HG03575 (cell line): ENCODE measurements around the gene LRRC74A.

Source experiments
- ATAC-seq: cut with Tn5 transposase; IDR thresholded peaks from one replicate; pipeline ENCODE4 v1.9.1; 2021; ENCODE audit not compliant: unreplicated experiment, insufficient number of reproducible peaks, low FRiP score; ENCODE audit errors: extremely low read depth

LRRC74A gene

DNA sequence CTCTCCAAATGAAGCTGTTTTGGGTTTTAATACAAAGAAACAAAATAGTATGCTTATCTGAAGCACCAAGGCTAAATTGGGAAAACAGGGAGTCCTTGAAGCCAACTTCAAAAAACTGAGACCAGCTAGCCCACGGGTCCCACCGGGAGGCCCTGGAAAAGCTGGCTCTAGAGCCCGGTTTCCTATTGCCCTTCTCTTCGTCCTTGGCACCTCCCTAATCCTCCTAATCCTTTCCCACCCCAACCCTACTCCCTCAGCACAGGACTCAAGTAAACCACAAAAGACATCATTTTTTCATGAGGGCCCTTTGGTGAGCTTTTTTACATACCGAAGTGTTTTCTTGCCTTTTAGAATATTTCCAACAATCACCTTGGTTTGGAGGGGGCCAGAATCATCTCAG lies 11.3 kb downstream of the LRRC74A start:
- ATAC-seq: no peak

- no peak for ATAC-seq
Measured at GRCh38 chr14:76842414-76842813, 16.2 kb downstream of the LRRC74A start.

DNA sequence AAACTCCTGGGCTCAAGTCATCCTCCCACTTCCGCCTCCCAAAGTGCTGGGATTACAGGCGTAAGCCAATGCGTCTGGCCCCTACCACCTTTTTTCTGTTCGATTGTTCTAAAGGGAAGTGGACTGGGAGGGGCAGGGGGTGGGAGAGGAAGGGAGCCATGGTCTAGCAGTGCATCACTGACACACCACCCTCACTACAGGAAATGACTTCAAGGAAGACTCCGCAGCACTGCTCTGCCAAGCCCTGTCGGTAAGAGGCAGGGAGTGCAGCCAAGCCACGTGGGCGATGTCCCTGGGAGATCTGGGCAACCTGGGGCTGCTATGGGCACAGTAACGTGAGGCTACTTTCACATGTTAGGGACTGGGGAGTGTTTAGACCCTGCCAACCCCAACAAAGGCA lies 18.0 kb downstream of the LRRC74A start:
- no peak for ATAC-seq

DNA sequence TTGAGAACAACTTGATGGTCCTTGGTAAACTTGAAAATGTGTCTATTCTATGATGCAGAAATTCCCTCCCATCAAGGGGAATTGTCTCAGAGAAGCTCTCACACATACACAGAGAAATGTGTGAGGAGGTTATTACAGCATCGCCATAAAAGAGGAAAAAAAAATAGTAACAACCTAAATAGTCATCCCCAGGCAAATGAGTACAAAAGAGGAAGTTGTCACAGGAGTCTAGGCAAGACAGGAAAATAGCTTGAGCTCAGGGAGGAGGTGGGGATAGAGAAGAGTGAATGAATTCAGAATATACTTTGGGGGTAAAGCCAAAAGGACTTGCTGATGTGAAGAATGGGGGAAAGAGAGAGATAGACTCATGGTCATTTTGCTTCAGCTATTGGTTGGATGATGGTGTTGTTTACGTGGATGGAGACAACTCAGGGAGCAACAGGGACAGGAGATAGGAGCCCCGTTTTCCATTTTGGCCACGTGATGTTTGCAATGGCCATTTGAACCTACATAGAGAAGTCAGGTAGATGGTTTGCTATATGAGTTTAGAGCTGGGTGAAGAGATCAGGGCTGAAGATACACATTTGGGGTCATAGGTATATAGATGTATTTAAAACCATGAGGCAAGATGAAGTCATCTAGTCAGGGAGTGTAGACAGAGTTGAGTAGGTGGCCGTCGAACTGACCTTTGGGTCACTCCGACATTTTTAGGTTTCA lies 20.3 kb downstream of the LRRC74A start:
- no peak for ATAC-seq

DNA sequence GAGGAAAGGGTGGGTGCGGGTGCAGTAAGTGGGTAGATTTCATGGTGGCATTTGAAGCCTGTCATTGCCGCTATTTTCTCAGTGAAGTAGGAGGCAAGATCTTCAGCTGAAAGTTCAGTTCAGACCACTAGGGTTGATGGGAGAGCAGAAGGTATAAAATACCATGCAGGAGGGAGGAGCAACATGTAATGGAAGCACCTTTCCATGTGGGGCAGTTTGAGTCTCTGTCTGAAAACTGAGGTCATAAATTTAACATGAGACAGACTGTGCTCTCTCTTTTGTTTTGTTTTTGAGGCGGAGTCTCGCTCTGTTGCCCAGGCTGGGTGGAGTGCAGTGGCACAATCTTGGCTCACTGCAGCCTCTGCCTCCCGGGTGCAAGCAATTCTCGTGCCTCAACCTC lies 22.7 kb downstream of the LRRC74A start:
- ATAC-seq: no peak

- no peak for ATAC-seq
Measured at GRCh38 chr14:76855066-76855465, 28.9 kb downstream of the LRRC74A start.

DNA sequence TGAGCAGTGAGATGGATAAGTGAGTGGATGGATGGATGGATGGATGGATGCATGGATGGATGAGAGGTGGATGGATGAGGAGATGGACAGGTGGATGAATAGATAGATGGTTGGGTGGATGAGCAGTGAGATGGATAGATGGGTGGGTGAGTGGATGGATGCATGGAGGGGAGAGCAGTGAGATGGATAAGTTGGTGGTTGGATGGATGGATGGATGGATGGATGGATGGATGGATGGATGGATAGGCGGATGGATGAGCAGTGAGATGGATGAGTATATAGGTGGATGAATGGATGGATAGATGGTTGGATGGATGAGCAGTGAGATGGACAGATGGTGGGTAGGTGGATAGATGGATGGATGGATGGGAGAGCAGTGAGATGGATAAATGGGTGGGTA lies 30.6 kb downstream of the LRRC74A start:
- no peak for ATAC-seq

GRCh38 chr14:76861574-76862255 lies 35.5 kb downstream of the LRRC74A start:
- ATAC-seq: no peak

- no peak for ATAC-seq
Measured at GRCh38 chr14:76862546-76863282, 36.5 kb downstream of the LRRC74A start.

DNA sequence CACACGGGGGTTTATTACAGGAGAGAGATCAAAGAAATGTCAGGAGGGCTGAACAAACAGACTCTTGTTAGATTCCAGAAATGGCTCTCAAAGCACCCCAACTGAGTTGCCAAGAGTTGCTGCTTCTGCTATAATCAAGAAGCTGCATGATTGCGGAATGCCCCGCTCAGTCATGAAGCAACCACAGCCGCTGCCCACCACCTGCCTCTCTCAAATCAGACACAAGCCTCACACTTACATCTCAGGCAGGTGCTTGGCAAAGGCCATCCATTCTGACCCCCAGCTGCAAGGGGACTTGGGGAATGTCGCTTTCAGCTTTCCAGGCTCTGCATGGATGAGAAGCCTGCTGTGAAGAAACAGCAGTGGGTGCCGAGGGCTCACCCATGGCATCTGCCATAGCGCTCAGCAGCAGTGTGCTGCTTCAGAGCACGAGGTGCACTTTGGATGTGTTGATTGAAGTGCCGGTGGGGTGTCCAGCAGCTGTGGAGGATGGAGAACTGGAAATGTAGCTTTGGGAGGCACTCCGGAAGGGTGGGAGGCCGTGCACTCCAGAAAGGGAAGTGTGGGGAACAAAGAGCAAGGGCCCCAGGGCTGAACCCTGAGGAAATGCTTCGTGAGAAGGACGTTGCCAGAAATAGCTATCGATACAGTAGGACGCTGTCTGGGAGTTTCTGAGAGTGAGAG lies 37.7 kb downstream of the LRRC74A start:
- no peak for ATAC-seq

- ATAC-seq: no peak
Measured at GRCh38 chr14:76866456-76866855, 40.2 kb downstream of the LRRC74A start.

- no peak for ATAC-seq
Measured at GRCh38 chr14:76867516-76868453, 41.6 kb downstream of the LRRC74A start.

DNA sequence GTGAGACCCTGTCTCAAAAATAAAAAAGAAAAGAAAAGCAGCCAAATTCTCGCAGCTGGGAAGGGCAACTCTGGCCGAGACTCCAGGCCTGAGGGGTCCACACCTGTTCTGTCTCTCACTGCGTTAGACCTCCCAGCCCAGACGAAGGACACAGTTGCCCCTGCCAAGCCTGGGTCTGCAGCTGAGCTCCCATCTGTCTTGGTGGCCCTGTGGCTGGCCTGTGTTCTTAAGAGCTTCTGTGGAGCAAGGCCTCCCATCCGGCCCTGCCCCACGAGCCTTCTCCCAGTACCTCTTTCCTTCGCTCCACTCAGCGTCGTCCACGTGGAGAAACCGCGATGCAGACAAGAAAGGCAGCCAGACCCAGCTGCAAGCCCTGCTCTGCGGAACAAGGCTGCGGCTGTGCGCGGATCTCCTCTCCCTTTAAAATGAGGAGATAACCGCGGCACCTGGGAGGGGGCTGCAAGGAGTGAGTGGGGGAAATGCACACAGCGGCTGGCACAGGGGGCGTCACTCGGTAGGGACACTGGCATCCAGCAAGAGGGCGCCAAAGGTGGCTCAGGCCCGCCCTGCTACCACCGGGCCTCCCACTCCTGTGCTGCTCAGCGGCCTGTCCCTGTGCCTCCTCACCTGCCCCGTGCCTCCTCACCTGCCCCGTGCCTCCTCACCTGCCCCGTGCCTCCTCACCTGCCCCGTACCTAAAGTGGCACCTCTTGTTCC lies 42.4 kb downstream of the LRRC74A start:
- ATAC-seq: no peak

DNA sequence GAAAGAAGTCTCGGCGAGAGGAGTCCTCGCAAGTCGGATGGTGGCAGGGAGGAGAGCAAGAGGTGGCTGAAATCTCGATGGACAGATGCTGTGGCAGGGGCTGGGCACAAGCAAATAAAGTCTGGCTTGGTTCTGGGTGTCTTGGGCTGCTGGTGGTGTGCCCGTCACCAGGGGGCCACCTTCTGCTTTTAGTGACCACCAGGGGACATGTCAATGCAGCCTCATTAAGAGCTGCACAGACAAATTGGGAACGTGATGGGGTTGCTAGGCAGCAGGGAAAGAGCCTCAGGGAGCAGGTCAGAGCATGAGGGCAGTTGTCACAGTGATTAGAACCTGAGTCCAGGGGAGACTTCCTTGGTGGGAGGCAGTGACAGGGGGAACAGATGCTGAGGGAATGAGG lies 44.0 kb downstream of the LRRC74A start:
- no peak for ATAC-seq

- no peak for ATAC-seq
Measured at GRCh38 chr14:76872796-76873432, 46.7 kb downstream of the LRRC74A start.

DNA sequence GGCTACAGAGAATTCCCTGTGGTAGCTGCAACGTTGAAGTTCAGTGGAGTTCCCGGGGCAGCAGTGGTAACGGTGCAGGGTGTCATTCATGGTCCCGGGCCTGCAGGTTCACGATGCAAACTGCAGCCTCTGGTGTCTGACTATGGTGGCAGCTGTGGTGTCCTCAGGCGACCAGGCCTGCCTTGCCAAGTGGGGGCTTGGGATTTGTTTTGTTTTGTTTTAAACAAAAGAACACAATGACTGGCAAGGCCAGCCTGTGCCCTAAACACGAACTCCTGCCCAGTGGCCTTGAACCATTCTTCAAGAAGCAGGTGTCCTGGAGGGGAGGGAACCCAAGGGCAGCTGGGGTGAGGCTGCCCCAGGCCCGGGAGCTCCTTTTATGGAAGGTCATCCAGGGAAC lies 48.5 kb downstream of the LRRC74A start:
- no peak for ATAC-seq

DNA sequence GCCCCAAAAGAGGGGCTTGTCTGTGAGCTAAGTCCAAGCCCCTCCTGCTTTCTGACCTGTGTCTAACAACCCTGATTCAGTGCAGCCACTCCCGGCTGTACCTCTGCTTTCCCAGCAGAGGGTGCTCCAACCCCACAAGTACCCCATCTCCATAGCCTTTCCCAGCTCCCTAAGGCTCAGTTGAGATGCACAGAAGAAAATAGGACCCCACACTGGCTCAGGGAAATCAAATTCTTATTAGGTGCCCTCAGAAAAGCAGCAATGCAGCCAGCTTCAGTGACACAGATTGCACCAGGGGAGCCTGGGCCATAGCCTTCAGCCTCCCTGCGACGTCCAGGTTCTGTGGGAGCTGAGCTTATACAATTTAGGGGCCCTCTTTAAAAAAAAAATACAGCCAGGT lies 49.9 kb downstream of the LRRC74A start:
- no peak for ATAC-seq

DNA sequence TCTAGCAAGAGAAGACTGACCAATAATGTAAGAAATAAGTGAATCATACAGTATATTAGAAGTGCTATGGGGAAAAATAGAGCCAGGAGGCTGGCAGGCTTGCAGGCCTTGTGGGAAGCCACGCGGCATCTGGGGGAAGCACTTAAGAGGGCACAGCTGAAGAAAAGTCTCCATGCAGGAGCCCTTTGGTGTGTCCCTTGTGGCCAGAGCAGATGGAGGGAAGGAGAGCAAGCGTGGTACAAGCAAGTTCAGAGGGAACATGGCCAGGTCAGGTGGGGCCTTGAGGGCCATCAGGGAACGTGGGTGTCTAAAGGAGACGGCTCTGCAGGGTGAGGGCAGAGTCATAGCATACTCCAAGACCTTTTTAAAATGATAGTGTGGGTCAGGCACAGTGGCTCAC lies 51.7 kb downstream of the LRRC74A start:
- no peak for ATAC-seq
